COLO829 (cell line): ENCODE results near the gene ANAPC13.

Experiments
- DNase-seq: peaks from one replicate; pipeline ENCODE4 v3.0.0; 2012; ENCODE audit warnings: low spot score

The ANAPC13 gene, protein sequence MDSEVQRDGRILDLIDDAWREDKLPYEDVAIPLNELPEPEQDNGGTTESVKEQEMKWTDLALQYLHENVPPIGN

DNA sequence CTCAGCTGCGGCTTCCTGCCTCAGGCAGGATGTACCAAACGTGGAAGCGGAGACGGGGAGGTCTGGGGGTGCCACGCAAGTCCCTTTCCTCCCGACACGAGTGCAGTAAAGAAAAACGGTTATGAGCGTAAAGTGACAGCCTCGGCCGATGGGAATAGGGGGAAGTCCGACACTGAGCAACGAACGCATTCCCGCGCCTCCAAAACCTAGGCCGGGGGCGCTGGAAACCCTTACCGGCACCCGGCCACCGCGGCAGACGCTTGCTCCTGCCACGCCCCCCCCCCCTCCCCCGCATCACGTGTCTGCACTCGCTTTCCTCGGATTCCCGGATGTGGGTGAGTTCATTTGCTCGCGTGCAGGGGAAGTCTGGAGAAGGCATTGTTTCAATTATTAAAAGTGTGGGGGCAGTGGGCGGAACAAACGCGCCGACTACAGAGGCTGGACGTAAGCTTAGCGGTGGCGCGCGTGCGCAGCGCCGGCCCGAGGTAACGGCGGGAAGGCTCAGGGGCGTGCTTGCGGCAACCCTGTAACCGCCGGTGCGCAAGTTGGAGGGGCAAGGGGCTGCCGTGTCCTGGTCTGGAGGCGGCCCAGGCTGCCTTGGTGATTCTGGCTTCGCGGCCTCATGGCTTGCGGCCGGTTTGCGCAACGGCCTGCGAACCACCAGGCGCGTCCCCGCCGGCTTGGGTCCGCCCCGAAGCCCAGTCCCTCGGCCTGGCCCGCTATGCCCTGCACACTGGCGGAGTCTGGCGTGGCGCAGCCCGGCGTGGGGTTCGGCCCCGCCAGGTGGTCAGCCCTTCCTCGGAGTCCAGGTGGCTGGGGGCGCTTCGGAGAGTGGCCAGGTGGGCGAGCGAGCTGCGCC, at the start of gene ANAPC13, which contains the start of gene CEP63:
TSS of gene ANAPC13 (minus strand) at position 268 of the 859 bp plus-strand sequence. CDS start 3,081 bp downstream, outside the sequence.
TSS of gene CEP63 (plus strand) at position 340 of the 859 bp plus-strand sequence. CDS start 9,264 bp downstream, outside the sequence.
- DNase-seq: peak; percentile 99

DNA sequence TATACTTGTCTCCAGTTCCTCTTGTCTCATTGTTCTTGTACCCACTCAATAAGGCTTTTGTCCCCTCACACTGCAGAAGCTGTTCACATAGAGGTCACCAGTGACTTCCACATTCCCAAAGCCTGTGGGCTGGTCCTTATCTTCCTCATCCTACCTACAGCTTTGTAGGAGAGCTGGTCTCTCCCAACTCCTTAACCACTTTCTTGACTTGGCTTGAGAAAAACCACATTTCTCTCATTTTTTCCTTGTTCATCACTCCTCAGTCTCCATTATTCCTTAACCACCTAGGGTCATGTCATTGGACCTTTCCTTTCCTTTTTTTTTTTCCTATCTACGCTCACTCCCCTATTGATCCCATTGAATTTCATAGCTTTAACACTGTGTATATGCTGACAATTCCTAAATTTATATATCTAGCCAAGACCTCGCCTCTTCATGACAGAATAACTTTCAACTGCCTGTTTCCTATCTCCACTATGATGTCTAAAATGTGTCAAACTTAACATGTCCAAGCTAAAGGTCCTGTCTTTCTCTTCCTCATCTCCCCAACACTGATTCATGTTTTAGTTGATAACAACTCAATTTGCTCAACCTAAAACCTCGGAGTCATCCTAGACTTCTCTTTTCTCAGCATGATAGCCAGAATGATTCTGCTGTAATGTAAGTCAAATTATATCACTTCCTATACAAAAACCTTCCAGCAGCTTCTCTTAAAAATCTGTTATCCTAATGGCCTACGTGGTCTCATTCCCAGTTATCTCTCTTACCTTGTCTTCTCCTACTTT, 49.6 kb upstream of the ANAPC13 start:
- no peak for DNase-seq

DNA sequence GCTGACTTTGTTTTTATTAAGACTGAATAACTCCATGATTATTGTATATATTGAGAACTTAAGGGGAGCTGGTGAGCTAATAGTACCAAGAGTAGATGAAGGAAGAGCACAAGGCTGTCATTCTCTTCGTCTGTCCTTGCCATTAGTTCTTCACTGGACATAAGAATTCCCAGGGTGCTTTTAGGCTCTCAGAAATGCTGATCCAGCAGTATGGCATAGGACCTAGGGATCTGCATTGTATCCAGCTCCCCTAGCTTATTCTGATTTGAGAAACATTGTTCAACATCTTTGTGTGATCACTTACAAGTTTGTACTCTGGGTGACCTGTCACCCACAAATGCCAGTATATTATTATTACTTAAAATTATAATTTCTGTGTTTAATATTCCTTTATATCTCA, 47.7 kb upstream of the ANAPC13 start:
- DNase-seq: no peak

DNA sequence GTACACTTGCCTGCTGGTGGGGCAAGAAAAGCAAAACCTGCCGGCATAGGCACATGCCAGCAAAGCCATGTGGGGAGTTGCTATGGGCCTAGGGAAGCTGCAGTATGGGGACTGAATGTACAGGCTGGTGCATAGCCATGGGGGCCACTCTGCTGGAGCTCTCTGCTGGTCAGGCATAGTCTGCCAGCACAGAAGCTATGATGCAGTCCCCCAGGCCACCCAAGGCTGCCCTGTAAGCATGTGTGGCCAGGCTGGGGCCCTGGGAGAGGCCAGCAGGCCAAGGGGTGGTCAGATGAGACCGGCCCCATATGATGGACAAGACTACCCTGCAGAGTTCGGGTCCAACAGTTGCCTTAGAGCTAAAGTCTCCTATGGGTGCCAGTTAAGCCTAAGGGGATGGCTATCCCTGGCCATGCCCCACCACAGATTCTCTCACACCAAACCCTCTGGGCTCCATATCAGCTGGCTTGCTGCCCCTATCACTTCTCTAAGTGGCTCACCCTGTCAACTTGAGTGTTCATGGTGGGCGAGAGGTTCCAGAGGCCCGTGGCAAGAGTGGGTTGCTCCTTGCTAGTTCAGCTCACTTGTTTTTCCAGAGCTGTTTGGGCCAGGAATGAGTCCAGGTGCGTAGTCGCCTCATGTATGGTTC, 41.9 kb upstream of the ANAPC13 start:
- DNase-seq: no peak

DNA sequence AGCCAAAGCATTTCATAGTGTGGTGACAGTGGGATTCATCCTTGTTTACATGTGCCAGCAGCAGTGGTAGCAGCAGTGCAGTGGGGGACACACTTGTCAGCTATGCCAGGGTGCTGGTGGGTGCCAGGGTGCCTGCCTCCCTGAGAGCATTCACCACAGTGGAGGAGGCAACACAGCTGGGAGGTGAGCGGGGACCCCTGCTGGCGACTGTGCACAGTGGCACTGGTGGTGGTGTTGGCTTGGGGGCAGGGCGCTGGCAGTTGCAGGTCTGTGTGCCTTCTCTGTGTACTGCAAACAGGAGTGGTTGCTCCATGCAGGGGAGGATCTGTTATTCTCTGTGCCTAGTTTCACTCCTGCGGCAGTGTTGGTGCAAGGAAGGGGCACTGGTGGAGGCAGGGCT, 41.3 kb upstream of the ANAPC13 start:
- DNase-seq: no peak

DNA sequence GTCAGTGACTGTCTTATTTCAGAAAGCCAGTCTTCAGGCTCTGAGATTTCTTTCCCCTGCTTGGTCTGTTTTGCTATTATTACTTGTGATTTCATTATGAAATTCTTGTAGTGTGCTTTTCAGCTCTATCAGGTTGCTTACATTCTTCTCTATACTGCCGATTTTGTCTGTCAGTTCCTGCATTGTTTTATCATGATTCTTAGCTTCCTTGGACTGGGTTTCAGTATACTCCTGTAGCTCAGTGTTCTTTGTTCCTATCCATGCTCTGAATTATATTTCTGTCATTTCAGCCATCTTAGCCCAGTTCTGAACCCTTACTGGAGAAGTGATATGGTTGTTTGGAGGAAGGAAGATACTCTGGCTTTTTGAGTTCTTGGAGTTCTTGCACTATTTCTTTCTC, 40.5 kb upstream of the ANAPC13 start:
- DNase-seq: no peak

DNA sequence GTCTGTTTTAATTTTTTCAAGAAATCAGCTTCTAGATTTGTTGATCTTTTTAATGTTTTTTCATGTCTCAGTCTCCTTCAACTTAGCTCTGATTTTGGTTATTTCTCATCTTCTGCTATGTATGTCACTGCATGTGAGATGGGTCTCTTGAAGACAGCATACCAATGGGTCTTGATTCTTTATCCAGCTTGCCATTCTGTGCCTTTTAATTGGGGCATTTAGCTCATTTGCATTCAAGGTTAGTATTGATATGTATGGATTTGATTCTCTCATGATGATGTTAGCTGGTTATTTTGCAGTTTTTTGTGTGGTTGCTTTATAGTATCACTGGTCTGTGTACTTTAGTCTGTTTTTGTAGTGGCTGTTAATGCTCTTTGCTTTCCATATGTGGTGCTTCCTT, 39.5 kb upstream of the ANAPC13 start:
- DNase-seq: no peak

DNA sequence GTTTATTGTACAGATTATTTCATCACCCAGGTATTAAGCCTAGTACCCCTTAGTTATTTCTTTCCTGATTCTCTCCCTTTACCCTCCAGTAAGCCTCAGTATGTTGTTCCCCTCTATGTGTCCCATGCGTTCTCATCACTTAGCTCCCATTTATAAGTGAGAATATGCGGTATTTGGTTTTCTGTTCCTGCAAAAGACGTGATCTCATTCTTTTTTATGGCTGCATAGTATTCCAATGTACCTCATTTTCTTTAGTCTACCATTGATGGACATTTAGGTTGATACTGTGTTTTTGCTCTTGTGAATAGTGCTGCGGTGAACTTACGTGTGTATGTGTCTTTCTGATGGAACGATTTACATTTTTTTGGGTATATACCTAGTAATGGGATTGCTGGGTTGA, 36.8 kb upstream of the ANAPC13 start:
- DNase-seq: no peak

DNA sequence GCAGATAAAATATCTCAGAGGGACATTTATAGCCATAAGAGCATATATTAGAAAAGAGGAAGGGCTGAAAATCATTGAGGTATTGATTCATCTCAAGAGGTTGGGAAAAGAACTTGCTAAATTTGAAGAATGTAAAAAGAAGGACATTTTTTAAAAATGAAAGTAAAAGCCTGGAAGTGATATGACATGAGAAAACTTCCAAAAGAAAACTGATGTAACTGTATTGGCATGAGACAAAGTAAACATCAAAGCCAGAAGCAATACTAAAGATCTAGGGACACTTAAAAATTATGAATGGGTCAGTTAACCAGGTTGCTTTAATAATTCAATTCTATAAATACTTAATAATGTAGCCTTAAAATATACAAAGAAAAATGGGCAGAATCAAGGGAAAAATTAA, 32.0 kb upstream of the ANAPC13 start:
- no peak for DNase-seq

DNA sequence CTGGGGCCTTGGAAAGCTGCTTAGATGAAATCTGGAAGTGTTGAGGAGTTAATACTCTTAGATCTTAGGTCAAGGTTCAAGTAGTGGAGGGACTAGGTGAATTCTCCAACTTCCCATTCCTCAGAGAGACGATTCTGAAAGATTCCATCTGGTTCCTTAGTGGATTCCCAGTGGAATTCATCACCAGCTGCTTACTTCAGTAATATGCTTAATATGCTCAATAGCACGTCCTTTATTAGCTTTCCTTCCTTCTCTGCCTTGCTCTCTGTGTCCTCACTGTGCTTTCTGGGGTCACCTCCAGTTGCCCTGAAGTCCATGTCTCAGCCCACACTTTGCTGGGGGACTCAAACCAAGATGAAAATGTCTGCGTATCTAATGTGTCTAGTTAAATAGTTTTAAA, 31.1 kb upstream of the ANAPC13 start:
- DNase-seq: no peak

DNA sequence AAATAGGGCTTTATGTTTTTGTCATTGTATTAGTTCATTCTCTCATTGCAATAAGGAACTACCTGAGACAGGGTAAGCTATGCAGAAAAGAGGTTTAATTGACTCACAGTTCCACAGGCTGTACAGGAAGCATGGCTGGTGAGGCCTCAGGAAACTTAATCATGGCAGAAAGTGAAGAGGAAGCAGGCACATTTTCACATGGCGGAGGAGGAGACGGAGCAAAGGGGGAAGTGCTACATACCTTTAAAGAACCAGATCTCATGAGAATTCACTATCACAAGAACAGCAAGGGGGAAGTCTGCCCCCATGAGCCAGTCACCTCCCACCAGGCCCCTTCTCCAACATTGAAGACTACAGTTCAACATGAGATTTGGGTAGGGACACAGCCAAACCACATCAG, 25.7 kb upstream of the ANAPC13 start:
- no peak for DNase-seq

DNA sequence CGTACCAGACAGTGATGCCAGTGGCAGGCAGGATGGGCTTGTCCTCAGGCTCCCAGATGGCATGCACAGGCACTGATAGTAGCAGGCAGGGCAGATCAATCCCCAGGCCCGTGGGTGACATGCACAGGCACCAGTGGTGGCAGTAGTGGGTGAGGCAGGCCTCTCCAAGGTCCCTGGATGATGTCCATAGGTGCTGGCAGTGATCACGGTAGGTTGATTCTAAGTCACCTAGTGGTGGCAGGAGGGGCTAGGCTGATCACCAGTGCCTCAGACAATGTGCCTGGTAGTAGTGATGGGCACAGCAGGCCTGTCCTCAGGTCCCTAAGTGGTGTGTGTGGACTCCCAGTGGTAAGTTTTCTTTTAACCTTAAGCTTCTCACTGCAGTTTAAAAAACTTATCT, 19.7 kb upstream of the ANAPC13 start:
- DNase-seq: no peak

DNA sequence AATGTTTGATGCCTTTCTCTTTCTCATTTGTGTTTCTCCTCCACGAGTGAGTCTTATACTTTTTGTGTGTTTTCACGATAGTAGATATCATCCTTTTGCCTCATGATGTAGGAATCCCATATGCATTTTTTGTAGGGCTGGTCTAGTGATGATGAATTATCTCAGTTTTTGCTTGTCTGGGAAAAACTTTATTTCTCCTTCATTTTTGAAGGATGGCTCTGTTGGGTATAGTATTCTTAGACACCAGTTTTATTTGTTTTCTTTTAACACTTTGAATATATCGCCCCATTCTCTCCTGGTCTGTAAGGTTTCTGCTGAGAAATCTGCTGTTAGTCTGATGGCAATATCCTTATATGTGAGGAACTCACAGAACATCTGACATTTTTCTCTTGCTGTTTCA, 18.3 kb upstream of the ANAPC13 start:
- DNase-seq: no peak

DNA sequence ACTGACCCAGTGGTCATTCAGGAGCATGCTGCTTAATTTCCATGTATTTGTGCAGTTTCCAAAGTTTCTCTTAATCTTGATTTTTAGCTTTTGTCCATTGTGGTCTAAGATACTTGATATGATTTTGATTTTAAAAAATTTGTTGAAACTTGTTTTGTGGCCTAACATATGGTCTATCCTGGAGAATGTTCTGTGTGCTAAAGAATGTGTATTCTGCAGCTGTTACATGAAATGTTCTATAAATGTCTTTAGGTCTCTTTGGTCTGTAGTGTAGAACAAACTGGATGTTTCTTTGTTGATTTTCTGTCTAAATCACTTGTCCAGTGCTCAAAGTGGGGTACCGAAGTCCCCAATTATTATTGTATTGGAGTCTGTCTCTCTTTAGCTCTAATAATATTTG, 17.5 kb upstream of the ANAPC13 start:
- no peak for DNase-seq

DNA sequence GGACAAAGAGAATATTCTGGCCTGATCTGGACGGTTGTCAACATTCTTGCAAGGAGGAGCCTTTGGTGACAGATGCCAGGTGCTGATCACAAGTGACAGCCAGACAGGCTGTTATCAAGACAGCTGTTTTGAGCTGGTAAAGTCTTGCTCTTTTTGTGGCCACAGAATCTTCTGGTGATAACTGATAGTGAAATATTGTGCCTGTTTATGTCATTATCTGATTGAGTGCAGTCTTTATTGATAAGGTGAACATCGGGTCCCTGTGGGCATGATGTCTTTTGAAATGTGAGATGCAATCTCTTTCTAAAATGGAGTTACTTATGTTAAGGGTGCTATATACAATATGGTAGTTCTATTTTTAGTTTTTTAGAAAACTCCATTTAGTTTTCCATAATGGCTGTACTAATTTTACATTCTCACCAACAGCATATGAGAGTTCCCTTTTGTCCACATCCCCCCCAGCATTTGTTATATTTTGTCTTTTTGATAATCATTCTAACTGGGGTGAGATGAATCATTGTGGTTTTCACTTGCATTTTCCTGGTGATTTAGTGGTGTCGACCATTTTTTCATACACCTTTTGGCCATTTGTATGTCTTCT, 10.8 kb upstream of the ANAPC13 start:
- no peak for DNase-seq

DNA sequence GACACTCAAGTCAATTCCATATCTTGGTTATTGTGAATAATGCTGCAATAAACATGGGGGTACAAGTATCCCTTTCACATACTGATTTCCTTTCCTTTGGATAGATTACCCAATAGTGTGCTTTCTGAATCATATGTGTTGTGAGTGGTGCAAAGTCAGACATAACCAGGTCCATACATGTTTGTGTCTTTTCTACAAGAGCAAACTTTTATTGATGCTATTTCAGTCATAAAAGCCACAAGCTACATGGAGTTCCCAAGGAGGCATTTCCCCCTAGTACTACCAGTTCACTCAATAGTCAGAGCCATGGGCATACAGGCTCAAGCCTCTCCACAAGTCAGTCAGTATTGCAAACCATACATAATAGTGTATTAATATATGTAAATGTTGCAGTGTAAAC, 10.2 kb upstream of the ANAPC13 start:
- no peak for DNase-seq

DNA sequence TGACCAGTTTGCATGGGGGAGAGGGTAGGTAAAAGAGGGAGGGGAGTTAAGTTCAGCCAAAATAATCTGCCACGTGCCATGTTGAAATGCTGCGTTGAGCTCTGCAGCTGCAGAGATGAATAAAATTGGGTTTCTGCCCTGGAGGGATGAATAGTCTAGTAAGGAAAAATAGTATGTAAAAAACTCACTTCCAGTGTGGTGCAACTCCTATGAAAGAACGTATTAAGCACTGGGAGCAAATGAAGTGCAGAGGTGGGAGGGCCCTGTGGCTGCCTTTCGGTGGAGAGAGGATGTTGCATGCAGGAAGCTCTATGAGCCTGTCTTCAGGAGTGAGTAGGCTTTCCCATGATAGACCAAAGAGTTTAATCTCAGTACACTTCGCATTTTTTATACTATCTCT, 8.7 kb upstream of the ANAPC13 start:
- DNase-seq: peak; percentile 92

DNA sequence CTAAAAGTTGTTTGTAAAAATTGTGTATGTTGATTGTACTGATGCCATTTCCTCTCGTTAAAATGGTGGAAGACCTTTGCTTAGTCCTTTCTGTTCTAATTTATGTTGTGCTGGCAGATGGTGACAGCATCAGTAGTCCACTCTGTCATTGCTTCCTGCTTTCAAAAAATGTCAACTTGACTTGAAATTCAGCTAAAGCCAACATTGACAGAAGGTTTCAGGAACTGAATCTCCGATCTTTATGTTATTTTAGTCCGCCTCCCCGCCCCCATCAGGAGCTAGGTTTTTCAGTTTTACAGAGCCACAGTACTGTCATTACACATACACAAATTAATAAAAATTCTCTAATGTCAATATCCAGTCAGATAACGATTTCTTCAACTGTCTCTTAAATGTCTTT, 1.6 kb upstream of the ANAPC13 start:
- DNase-seq: no peak

DNA sequence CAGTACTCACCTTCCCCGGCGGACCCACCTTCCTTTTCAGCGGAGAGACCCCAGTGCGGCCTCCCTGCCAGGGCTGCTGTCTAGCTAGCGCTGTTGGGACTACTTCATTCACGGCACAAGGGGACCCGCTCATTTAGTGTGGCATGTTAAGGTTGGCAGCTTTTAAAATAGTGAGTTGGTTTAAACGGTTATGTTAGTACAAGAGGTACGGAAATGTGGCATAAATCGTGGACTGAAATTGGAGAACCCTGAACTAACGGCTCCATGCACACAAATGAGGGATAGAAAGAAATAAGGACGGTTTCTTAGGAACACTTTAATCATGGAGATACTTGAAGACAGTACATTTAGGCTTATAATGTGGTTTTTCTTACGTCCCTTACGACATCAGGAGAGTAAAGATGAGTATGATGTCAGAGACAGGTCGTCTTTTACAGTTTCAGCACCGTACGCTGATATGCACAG, 824 bp upstream of the ANAPC13 start:
- no peak for DNase-seq

DNA sequence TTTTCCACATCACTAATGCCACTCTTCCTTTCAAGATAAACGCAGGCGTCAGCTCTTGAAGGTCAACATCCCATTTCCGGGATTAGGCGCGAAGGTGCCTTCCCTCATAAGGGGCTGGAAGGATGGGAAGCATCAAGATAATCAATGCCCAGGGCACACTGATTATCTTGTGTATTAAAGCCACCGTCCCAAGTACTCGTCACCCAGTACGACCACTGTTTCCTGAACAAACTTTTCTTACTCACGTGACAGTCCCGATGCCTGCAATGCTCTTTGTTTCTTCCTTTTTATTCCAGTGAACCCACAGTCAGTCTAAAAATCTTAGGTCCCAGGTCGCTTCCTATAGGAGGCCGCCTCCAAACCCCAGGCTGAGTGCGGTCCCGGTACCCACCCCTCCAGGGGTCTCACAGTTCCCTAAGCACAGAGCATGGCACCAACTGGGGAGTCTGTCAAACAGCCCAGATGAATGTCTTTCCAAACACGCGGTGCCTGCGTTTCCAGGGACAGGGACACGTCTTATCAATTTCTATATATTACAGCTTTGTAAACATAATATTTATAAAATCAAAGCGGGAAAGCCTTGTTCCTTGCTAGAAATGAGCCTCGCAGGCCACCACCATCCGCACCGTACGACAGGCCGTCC, 589 bp downstream of the ANAPC13 start:
- no peak for DNase-seq

DNA sequence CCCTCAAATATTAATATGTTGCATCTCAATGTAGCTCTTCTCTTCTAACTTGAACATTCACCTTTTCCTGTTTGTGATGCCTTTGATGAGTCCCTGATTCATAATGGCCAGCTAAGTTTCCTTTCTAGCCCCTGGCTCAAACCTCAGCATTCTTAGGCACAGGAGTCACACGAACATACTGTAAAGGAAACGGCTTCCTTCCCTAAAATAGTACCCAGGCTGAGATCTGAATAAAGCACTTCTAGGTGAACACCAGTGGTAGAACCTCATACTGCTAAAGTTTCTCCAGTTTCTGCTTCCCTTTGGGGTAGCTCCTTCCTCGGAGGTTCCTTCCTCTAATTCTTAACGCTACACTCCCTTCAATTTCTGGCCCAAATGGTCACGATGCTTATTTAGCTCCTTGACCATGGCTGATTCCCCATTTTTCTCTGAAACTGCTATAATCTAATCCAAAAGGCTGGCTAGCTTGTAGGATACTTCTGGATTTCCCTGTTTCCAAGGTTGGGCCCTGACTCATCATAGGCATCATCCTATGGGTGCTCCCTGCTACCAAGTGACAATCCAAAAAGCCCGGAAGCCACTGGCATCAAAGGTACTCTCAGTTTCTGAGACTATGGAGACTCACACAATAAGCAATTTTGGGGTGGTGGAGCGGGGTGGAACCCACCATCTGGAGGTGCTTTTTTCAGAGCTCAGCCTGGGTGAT, 2.4 kb downstream of the ANAPC13 start:
- no peak for DNase-seq
